GM18951 (cell line): ENCODE measurements around the gene ACVR1B.

Source experiments
- POLR2A ChIP-seq: IDR thresholded peaks from 4 replicates; pipeline ENCODE4 v1.6.1; 2011; ENCODE audit warnings: mild to moderate bottlenecking; ENCODE audit not compliant: insufficient read length, insufficient read depth; ENCODE audit errors: extremely low read depth
- in situ Hi-C: fragments of 300-500 bp; cut with MboI; formaldehyde crosslinking; loops from one replicate; pipeline ENCODE4 v1.12.0; 2022; ENCODE audit warnings: low sequenced_read_pairs, mixed read lengths, inconsistent platforms; ENCODE audit not compliant: unreplicated experiment

The ACVR1B gene

GRCh38 chr12:51911788-51912711, 39.4 kb upstream of the ACVR1B start:
- no peak for TF ChIP-seq POLR2A
- in situ Hi-C loops: no loop called here

GRCh38 chr12:51913071-51914033, 38.1 kb upstream of the ACVR1B start:
- in situ Hi-C loops: no loop called here
- TF ChIP-seq POLR2A: no peak

- in situ Hi-C loops: no loop called here
- no peak for TF ChIP-seq POLR2A
Observed at GRCh38 chr12:51914034-51914923, 37.2 kb upstream of the ACVR1B start.

DNA sequence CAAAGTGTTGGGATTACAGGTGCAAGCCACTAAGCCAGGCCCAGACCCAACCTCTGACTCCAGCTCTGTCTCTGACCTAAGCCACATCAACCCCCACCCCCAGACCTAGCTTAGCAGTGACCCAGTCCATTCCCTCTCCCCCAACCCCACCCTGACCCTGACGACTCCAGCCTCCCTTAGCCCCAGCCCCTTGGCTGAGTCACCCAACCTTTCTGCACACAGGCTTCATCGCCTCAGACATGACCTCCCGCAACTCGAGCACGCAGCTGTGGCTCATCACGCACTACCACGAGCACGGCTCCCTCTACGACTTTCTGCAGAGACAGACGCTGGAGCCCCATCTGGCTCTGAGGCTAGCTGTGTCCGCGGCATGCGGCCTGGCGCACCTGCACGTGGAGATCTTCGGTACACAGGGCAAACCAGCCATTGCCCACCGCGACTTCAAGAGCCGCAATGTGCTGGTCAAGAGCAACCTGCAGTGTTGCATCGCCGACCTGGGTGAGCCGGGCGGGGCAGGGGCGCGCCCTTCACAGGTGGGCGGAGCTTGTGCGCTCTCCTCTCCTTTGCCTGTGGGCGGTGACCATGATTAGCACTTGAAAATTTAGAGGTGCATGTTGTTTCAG, 36.4 kb upstream of the ACVR1B start:
- no peak for TF ChIP-seq POLR2A
- in situ Hi-C loops: no loop called here

- TF ChIP-seq POLR2A: no peak
- in situ Hi-C loops: no loop called here
Observed at GRCh38 chr12:51915951-51916350, 35.5 kb upstream of the ACVR1B start.

DNA sequence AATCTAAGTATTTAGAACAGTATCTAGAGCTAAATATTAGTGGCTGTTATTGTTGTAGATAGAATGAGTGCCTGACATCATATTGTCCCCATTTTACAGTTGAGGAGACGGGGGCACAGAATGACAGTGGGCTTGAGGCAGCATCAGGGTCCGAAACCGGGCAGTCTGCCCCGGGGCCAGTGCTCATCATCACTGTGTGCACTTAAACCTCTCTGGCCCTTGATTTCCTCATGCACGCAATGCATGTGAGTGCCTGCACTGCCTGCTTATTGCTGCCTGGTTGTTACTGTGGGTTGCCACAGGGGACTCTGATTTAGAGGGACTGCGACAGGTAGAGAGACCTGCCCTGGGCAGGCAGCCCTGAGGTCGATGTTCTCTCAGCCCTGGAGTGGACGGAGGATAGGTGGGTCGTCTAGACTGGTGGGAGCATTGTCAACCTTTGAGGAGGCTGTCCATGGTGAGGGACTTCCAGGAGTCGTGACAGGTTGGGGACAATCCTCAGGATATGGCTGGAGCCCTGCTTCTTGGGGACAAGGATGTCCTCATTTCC, 34.4 kb upstream of the ACVR1B start:
- in situ Hi-C loops: no loop called here
- TF ChIP-seq POLR2A: no peak

- in situ Hi-C loops: no loop called here
- TF ChIP-seq POLR2A: no peak
Observed at GRCh38 chr12:51917746-51918453, 33.6 kb upstream of the ACVR1B start.

- TF ChIP-seq POLR2A: no peak
- in situ Hi-C loops: no loop called here
Observed at GRCh38 chr12:51920046-51920445, 31.5 kb upstream of the ACVR1B start.

GRCh38 chr12:51921017-51921725, 30.3 kb upstream of the ACVR1B start:
- in situ Hi-C loops: no loop called here
- TF ChIP-seq POLR2A: no peak

GRCh38 chr12:51922146-51922545, 29.4 kb upstream of the ACVR1B start:
- no peak for TF ChIP-seq POLR2A
- in situ Hi-C loops: no loop called here
